ENCODE data around the gene KRR1.
A peak's percentile ranks its signal among the peaks of the same experiment; 100 is the strongest.

Gene KRR1

DNA sequence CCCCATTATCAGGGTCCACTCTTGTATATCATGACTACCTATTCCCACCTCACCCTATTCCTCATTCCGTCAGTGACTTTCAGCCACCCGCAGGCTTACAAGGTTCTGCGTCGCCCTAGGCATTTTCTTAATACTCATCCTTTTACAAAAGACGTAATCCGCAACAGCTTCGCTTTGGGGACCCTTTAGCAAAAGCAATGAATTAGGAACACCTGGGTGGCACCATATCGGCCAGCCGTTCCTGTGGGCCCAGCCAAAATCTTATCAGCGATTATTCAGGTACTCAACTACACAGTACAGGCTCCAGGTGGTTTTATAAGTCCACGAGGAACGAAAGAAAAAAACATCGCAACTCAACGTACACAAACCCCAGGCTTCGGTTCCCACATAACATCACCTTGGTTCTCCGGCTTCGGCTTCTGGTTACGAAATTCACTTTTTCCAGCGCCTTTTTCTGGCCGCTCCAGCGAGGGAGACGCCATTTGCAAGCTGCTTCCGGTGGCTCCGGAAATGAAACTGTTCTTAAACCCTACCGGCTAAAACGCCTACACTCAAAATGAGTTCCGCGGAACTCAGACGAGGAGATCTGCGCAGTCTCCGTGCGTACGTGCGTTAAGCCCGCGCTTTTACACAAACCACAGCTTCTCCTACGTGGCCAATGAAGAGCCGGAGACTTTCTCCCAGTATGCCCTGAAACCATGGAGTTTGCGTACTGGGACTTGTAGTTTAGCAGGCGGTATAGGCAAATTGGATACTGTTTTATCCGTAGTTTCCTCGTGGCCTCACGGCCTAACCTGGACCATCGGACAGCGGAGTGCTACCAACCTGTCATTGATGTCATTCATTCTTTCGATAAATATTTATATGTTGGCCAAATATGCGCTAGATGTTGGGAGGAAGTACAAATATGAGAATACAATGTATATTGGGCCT lies at the start of gene KRR1:
TSS of gene KRR1 (minus strand) at position 494 of the 933 bp plus-strand sequence. CDS start at position 482, 12 bp downstream.
- DNase-seq = peak; percentile 86 to 95

DNA sequence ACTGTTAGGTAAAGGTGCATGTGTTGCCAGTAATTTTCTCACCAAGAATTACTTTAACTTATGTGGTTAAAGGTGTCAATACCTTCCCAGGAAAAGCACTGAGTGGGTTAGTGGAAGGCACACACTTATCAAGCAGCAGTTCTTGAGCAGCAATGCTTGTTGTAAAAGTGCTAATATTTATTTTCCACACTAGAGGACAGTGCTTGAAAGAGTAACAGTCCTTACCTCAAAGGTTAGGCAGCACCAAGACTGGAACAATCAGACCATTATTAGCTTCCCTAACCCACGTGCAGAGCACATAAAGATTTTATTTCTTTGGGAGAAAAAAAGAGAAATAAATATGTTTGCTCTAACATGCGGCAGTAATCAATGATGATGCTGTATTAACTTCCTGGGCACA lies 48.8 kb upstream of the KRR1 start:
- peak in 1 of 2 experiments; percentile 58 for DNase-seq

DNA sequence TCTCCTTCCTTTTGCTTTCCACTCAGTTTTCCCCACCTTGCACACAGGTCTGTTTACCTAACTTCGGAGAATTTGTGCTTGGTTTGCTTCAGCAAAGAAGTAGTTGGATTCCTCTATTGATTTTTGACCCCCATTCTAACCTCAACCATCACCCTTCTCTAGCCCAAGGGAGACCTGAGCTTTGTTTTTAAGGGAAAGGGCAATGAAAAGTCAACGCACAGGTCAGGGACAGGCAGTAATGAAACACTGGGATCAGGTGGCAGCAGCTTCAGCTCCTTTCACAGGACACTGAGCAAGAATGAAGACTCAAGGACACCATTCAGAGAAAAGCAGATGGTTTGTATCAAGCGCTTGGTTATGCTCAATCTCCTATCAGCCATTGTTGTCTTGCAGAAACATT lies 46.9 kb upstream of the KRR1 start:
- DNase-seq = no peak

DNA sequence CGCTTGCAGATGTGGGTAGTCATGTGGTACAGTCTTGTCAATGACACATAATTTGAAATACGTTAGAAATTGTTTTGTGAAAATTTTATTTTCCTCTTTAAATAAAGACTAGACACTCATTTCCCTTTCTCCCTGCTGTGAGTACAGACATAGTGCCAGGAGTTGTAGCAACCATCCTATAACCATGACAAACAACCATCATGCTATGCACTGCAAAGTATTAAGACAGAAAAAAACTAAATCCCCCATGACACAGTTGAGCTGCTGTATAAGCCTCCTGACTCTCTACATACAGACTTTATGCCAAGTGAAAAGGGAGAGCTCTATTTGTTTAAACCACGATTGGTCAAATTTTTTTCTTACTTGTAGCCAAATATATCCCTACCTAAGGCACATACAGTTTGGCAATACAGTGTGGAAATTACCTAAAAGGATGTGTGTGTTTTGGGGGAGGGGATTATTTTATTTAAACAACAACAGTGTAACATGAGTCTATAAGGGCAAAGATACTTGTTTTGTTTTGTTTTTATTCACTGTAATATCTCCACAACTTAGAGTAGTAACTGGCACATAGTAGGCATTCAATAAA lies 45.0 kb upstream of the KRR1 start:
- DNase-seq = no peak

DNA sequence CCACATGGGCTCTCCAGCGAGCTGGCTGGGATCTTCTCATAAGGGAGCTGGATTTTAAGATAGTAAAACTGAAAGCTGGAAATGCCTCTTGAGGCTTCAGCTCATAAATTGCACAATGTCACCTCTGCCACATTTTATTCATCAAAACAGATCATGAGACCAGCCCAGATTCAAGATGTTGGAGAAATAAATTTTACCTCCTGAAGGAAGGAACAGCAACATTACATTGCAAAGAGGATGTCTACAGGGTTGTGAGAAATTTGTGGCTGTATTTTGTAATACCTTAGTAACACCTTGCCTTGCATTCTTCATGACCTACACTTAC lies 43.1 kb upstream of the KRR1 start:
- no peak for DNase-seq

DNA sequence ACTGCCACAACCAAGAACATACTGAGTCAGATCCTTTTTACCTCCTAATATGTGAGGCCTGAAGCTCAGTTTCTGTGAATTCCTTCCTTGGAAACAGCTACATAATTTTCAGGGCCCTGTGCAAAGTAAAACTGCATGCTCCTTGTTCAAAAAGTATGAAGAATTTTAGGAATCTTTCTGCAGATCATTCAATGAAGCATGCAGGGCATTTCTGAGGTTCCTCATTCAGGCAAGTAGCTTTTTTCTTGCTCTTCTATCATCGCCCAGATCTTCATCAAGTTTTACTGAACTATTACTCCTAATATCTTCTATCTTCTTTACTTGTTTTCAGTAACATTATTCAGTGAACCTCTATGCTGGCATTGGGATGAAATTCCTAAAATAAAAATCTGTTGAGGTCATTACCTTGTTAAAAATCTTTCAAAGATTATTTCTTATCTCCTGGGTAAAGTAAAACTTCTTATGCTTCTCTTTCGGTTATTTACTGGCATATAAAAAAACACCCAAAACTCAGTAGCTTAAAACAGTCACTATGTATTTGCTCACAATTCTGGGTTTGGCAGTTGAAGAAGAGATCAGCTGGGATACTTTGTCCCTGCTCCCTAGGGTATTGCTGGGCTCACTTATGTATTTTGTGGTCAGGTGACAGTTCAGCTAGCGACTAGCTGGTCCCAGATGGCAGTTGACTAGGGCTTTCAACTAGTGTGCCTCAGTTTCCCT lies 42.6 kb upstream of the KRR1 start:
- no peak for DNase-seq

DNA sequence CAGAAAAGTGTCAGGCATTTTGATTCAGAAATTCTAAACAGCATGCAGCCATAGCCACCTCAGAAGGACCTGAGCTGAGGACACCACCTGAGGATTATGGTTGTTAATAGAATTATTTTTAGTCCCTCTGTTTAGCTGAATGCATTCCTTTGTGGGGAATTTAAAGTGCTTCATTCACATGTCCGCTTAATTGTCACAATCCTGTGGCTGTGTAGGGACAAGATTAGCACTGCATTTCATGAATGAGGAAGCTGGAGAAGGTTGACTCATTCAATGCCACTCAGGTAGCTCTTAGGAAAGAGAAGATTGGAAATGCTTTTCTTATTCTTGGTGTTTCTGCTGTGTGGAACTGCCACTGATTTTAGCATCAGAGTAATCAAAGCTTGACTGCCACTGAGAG lies 42.0 kb upstream of the KRR1 start:
- no peak for DNase-seq

DNA sequence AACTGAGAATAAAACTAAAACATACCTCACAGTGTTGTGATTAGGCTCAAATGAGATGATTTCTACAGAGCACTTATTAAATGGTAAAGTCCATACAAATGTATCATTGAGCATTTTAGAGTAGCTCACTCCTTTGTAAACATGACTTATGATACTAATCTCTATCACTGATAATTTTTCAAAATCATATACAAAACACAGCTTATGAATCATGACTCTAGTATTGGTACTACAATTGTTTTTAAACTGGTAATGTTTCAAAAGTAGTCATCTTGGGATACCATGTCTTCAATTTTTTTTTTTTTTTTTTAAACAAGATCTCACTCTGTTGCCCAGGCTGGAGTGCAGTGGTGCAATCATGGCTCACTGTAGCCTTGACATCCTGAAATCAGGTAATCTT lies 40.1 kb upstream of the KRR1 start:
- no peak for DNase-seq

DNA sequence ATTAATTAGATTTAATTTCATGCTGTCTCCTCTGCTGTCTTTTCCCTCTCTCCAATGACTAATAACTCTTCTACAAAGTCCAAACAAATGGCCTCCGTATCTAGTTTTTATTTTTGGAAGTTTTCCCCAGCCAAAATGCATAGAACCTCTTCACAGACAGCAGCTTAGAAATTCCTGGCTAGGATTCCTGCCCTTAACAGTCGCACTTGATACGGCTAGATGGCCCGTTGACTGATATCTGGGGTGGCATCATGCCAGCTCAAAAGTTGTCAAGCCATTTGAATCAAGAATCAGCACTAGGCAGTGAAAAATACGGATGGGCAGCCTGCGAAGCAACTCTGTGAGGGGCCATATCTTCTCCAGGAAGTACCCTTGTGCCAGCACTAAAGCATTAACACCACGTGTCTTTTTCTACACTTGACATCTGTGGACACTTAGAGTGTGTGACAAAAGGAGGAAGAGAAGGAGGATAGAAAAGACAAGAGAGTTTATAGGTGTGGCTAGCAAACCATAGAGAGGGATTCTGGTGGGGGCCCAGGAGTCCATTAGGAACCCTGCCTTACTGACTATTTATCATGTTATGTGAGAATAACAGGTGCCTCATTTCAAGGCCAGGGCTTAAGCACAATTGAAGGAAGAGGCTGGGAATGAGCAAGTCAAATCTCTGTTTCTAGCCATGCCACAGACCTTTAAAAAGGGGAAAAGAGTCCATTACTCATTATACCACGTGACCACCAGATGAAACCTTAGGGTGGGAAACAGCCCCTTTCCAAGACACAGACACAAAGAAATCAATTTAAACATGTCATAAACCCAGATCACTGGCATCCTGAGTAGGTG lies 39.2 kb upstream of the KRR1 start:
- peak; percentile 95 to 98 for DNase-seq

DNA sequence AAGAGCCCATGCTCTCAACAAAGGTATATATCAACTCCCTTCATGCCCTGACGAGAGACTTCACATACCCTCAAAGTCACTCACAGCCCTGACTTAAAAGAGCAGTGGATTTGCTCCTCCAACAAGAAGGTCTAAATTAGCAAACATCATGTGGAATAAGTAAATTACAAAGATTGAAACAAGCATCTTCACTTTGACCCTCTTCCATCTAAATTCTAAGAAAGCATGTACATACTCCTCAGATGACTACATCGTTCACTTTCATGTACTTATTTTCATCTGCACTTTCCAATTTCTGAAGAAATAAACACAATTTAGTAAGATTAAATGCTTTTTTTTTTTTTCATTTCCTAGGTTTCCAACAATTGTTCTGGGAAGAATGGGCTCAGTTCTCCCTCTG lies 38.6 kb upstream of the KRR1 start:
- DNase-seq = peak; percentile 33 to 76

DNA sequence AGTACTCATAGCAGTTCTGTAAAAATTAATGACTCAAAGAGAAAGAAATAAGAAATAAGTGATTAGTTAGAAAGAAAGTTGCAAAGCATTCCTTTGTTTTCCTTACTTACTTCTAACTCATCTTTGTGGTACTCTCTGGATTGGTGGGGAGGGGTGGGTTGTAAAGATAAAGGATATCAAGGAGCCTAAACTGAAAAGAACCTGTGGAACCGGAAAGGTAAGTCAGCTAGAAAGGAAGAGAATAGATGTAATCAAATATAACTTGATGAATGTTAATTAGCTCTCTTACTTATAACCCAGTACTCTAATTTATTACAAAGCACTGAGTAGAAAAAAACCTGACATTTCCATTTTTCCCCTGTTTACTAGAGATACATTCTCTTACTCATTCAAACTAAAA lies 37.5 kb upstream of the KRR1 start:
- DNase-seq = no peak

DNA sequence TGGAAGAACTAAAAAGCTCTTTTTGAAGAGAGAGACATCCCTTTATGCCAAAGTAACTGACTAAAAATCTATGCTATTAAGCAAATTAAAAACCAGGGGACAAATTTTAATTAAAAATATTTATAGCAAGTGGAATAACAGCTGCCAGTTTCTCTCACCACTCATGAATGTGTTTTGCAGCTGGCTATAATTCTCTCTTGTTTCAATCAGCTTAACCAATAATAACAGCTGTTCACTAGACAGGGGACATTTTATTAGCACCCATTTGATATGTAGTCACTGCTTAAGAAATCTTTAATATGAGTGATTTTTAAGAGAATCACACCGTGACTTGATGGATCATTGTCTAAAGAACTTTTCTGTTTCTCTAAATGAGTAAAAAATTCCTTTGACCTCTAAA lies 34.2 kb upstream of the KRR1 start:
- no peak for DNase-seq

DNA sequence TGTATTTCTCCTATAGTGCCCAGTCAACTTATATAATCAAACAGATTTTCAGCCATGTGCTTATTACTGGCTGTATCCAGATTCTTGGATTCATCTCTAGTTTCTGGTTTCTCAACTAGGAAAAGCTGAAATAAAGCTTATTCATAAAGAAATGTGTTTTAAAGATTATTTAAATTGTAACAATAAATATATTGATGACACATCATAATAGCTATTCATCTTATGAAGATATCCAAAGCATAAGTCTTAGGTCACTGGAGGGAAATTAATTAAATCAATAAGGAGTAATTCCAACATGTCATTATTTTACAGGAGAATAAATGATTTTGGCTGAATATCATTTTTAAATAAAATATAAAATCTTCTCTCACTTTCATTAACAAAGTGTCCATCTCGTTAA lies 32.1 kb upstream of the KRR1 start:
- DNase-seq = no peak

DNA sequence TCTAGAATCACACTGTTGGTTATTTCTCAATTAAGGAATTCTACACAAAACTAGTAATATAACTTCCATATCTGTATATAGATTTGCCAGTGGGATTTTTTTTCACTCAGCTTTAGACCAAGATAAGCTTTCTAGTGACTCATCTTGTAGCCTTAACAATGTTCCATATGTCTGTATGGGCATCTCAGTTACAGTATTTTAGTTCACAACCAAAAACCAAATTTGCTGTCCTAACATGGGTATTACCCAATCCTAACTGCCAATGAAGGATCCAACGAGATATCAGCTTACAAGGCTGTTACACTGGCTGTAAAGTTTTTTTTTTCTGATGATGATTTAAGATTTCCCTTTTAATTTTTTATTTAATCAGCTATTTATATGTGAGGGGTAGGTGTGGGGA lies 31.5 kb upstream of the KRR1 start:
- no peak for DNase-seq

DNA sequence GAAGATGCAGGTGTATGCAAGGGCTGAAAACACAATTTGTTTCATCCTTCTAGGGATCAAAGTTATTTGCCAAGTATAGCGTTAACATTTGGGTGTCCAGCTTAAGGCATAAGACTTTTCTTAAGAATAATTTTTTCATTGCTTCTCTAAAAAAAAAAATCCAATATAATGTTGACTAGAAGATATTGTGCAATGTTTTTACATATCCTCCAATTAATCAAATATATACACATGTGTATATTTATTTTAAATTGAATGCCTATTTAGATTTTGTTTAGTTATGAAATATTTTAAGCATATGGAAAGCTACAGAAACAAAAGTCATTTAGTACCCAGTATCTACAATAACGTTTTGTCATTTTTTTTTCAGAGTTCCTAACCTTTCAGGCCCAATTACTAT lies 28.5 kb upstream of the KRR1 start:
- DNase-seq = no peak

DNA sequence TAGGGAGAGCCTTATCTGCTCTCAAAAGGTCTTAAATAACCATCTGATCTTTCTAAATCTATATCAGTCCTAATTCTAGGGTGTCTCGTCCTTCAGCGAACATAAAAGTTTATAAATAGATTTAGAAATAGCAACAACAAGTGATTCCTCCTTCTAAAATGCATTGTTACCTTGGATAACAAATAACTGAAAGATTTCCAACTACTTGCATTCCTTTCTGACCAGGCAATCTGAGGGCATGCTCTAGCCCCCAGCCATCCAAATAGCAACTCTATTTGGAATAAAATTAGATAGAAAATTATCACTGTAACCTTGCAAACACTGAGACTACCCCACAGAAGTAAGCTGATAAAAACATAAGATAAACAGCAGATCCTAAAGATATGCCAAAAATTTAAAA lies 21.8 kb upstream of the KRR1 start:
- DNase-seq = no peak

DNA sequence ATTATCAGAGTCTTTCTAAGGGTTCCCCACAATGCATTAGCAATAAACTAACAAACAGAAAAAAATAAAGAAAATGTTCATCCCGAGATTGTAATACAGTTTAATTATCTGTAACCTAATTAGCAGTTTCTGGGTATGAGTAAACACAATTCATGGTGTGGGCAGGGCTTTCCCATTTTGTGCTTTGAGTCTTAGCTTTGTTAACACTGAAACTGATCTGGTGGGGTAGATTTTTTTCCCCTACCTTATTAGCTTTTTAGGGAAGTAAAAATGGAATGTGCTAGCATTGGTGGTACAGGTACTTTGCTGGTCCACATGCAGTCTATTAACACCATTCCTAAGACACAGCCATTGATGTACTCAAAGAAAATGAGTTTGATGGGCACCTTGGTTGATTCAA lies 18.4 kb upstream of the KRR1 start:
- DNase-seq = no peak

DNA sequence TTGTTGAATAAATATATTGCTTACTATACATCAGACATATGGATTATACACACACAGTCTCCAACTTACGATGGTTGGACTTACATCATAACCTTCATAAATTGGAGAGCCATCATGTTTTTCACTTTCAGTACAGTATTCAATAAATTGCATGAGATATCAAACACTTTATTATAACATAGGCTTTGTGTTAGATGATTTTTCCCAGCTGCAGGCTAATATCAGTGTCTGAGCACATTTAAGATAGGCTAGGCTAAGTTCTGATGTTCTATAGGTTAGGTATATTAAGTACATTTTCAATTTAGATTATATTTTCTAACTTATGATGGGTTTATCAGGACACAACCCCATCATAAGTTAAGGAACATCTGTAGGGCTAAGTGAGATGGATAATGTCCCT lies 17.9 kb upstream of the KRR1 start:
- no peak for DNase-seq

DNA sequence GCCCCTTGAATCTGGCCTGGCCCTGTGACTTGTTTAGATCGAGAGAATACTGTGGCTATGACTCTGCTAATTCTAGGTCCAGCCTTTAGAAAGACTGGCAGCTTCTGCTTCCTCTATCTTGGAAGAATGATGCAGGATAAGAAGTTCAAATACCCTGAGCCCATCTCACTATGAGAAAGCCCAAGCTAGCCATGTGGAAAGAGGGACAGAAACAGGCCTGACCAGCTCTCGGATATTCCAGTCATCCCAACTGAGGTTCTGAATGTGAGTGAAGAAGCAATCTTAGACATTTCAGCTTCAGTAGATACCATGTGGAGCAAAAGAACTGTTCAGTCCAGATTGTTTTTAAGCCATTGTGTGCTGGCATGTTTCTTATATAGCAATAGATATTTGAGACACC lies 17.3 kb upstream of the KRR1 start:
- no peak for DNase-seq

DNA sequence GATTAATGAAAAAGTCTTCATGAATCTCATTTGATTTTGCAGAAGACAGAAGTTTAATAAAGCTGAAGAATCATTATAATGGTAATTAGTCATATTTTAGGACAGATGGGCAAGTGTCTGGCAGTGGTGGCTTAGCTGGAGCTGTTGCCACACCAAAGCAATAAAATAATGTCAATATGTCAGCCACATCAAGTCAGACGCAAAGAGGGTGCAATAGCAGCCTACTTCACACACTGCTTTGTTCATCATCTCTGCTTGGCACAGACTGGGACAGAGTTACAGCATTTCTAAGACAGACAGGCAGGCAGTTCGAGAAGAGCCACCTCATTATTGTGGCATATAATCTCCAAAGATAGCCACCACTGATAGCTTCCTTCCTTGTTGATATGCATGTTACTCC lies 16.9 kb upstream of the KRR1 start:
- peak; percentile 66 to 75 for DNase-seq

DNA sequence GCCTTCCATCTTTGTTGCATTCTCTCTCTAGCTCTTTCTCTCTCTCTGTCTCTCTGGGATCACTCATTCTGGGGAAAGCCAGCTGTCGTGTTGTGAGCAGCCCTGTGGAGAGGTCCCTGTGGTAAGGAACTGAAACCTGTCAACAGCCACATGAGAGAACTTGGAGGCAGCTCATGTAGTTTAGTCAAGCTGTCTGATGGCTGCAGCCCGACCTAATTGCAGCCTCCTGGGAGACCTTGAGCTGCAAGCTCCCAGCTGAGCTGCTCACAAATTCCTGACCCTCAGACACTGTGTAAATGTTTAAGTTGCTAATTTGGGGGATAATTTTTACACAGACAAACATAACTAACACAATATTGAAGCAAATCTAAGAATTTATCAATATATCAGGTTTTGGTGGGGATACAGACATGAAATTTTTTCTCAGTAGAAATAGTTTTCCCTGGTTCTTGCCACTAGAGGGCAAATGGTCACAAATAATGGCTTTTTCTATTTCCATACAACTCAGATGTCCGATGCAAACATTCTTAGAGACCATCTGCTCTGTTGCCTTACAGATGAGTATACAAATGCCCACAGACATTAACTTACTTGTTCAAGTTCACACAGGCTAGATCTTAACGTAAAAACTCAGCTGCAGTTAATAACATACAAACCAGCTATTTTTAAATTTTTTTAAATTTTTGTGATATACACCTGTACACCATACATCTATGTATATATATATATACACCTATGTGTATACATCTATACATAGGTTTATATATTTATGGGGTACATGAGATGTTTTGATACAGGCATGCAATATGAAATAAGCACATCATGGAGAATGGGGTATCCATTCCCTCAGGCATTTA lies 15.5 kb upstream of the KRR1 start:
- peak; percentile 74 to 89 for DNase-seq

DNA sequence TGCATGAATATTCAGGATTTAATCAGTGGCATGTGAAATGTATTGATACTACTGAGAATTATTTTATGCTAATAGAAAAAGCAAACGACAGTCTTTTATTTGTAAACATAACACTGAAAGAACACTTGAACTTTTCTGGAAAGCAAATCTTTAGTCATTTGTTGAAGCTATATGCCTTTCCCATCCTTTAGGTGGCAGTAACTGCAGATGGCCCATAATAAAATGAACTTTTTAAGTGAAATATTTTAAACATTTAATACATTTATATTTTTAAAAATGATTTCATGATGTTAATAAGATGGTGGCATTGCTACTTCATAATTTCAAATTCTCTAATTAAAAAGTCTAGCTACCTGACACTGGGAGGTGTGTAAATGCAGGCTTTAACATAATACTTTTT lies 13.9 kb upstream of the KRR1 start:
- DNase-seq = no peak
